ENCODE measurements around the gene LHFPL5.

Gene LHFPL5

DNA sequence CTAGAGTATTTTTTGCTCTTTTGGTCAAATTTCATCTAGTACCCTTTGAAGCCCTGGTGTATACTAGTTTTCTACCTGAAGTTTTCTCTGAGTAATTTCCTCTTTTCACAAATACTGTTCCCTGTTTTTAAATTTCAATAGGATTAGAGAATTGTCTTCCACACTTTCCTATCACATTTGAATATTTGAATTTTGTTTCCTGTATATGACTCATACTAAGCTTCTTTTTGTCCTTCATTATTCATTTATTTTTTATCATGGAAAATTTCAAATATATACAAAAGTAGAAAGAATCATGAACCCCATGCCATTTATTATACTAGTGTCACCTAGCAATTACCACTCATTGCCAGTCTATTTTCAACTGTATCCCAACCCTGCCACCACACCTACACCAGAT lies 52.7 kb downstream of the LHFPL5 start:
- no peak for DNase-seq

DNA sequence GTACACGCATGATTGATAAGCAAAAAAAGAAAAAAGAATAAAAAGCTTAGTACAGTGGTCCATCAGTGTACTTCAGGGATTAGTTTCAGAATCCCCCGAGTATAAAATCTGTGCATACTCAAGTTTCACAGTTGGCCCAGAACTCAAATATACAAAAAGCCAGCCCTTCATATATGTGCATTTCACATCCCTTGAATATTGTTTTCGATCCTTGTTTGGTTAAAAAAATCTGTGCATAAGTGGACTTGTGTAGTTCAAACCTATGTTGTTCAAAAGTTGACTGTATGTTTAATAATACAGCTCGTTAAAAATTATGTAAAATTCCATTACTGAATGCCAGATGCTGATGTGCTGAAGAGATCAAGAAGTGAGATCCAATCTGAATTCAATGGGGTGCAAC lies 54.2 kb downstream of the LHFPL5 start:
- no peak for DNase-seq
